ENCODE data around the gene PYGM. TPM values are rescaled to one million over a fixed set of nuclear protein-coding genes. Genes with fewer than 3 reads are reported as not detected.
"Not testable (repeated sequence)": the region's sequence is repeated elsewhere in the genome, so short reads cannot be mapped to it uniquely, and the experiment has no call there.

The PYGM gene
- total and polyA plus RNA-seq, 3 donors from 2014 or later: 12.1 to 14.4 (median 14.2) TPM

GRCh38 chr11:64703048-64703447 is 56.7 kb downstream of the PYGM start:
- no peaks in the 10 kb centered on the region for H3K36me3 ChIP-seq (ENCODE audit: low read depth, missing control alignments)
- H3K27ac ChIP-seq: no peak overlapping the region
- no peaks in the 10 kb centered on the region for H3K9me3 ChIP-seq
- DNase-seq: no peak
- no peak for TF ChIP-seq POLR2A (IDR thresholded peaks at IDR 0.05)
- no peak for TF ChIP-seq CTCF (IDR thresholded peaks at IDR 0.05)
- H3K27me3 ChIP-seq: no peaks in the 10 kb centered on the region
- no peak overlapping the region for H3K4me3 ChIP-seq
- H3K4me1 ChIP-seq: no peaks in the 10 kb centered on the region
- 77 to 96% methylated on average over 2 of the region's 2 CpGs for WGBS, 2 donors
- intact Hi-C loops (cut with DNase I; ENCODE audit: low total_unique reads): no loop called here

GRCh38 chr11:64701956-64702355 is 57.8 kb downstream of the PYGM start:
- H3K36me3 ChIP-seq (ENCODE audit: low read depth, missing control alignments); intact Hi-C loops (cut with DNase I; ENCODE audit: low total_unique reads); H3K9me3 ChIP-seq; H3K27ac ChIP-seq; H3K27me3 ChIP-seq; H3K4me3 ChIP-seq; H3K4me1 ChIP-seq; DNase-seq: not testable (repeated sequence)
- 93 to 95% methylated on average over 3 to 14 of the region's 29 CpGs for WGBS, 2 donors

- no peak for TF ChIP-seq POLR2A (IDR thresholded peaks at IDR 0.05)
- intact Hi-C loops (cut with DNase I; ENCODE audit: low total_unique reads): no loop called here
- Histone ChIP-seq H3K36me3 (ENCODE audit: low read depth, missing control alignments) (no peaks in the 10 kb centered on the region), H3K27me3 (no peaks in the 10 kb centered on the region), H3K9me3 (no peaks in the 10 kb centered on the region), H3K4me3 (no peak overlapping the region), H3K27ac (no peak overlapping the region), H3K4me1 (no peaks in the 10 kb centered on the region)
- 80 to 85% methylated on average over 1 of the region's 1 CpG for WGBS, 2 donors
- no peak for DNase-seq
These were observed 61.3 kb downstream of the PYGM start for GRCh38 chr11:64698427-64698826.

GRCh38 chr11:64697663-64698375 is 62.0 kb downstream of the PYGM start:
- intact Hi-C loops (cut with DNase I; ENCODE audit: low total_unique reads): no loop called here
- TF ChIP-seq CTCF (IDR thresholded peaks at IDR 0.05) (no peak), POLR2A (IDR thresholded peaks at IDR 0.05) (no peak)
- H3K4me3 ChIP-seq: no peak overlapping the region
- no peaks in the 10 kb centered on the region for H3K4me1 ChIP-seq
- H3K27me3 ChIP-seq: no peaks in the 10 kb centered on the region
- no peaks in the 10 kb centered on the region for H3K9me3 ChIP-seq
- H3K36me3 ChIP-seq (ENCODE audit: low read depth, missing control alignments): no peaks in the 10 kb centered on the region
- WGBS, 2 donors: 76 to 81% methylated on average over 7 of the region's 7 CpGs
- no peak for DNase-seq
- no peak overlapping the region for H3K27ac ChIP-seq

Other genes with a start within 250 kb of the PYGM start
- 1 to 10 TPM in 1 of 2 donors, under 1 TPM in 1; 0.63 to 1.2 TPM for gene SLC22A11, start 204.0 kb downstream of the PYGM start, total RNA-seq
- 1.7 TPM for gene SLC22A11, start 204.0 kb downstream of the PYGM start, polyA plus RNA-seq (ENCODE audit: insufficient read depth, low read depth, low replicate concordance)
- gene SLC22A12, start 168.8 kb downstream of the PYGM start, total RNA-seq: not detected
- gene SLC22A12, start 168.8 kb downstream of the PYGM start, polyA plus RNA-seq (ENCODE audit: insufficient read depth, low read depth, low replicate concordance): not detected
- gene NRXN2, start 36.8 kb downstream of the PYGM start, total RNA-seq: 10 to 100 TPM; 32.6 to 40.1 TPM
- gene NRXN2, start 36.8 kb downstream of the PYGM start, polyA plus RNA-seq (ENCODE audit: insufficient read depth, low read depth, low replicate concordance): 46.8 TPM
- 10 to 100 TPM; 24.0 to 26.3 TPM for gene RASGRP2, start 15.8 kb downstream of the PYGM start, total RNA-seq
- gene RASGRP2, start 15.8 kb downstream of the PYGM start, polyA plus RNA-seq (ENCODE audit: insufficient read depth, low read depth, low replicate concordance): 14.4 TPM
- 100 to 1,000 TPM; 431 to 499 TPM for gene SF1, start 18.6 kb upstream of the PYGM start, total RNA-seq
- gene SF1, start 18.6 kb upstream of the PYGM start, polyA plus RNA-seq (ENCODE audit: insufficient read depth, low read depth, low replicate concordance): 455 TPM
- 10 to 100 TPM; 27.7 to 29.8 TPM for gene MAP4K2, start 43.2 kb upstream of the PYGM start, total RNA-seq
- gene MAP4K2, start 43.2 kb upstream of the PYGM start, polyA plus RNA-seq (ENCODE audit: insufficient read depth, low read depth, low replicate concordance): 14.9 TPM
- 10 to 100 TPM; 36.7 to 40.8 TPM for gene MEN1, start 50.6 kb upstream of the PYGM start, total RNA-seq
- 29.7 TPM for gene MEN1, start 50.6 kb upstream of the PYGM start, polyA plus RNA-seq (ENCODE audit: insufficient read depth, low read depth, low replicate concordance)
- 1 to 10 TPM; 7.6 to 9.2 TPM for gene CDC42BPG, start 84.7 kb upstream of the PYGM start, total RNA-seq
- 5.3 TPM for gene CDC42BPG, start 84.7 kb upstream of the PYGM start, polyA plus RNA-seq (ENCODE audit: insufficient read depth, low read depth, low replicate concordance)
- 100 to 1,000 TPM; 230 to 455 TPM for gene EHD1, start 118.6 kb upstream of the PYGM start, total RNA-seq
- gene EHD1, start 118.6 kb upstream of the PYGM start, polyA plus RNA-seq (ENCODE audit: insufficient read depth, low read depth, low replicate concordance): 328 TPM
- 10 to 100 TPM; 51.1 to 56.1 TPM for gene ATG2A, start 157.2 kb upstream of the PYGM start, total RNA-seq
- 22.2 TPM for gene ATG2A, start 157.2 kb upstream of the PYGM start, polyA plus RNA-seq (ENCODE audit: insufficient read depth, low read depth, low replicate concordance)
- 10 to 100 TPM; 19.4 to 26.2 TPM for gene PPP2R5B, start 164.7 kb upstream of the PYGM start, total RNA-seq
- 9.9 TPM for gene PPP2R5B, start 164.7 kb upstream of the PYGM start, polyA plus RNA-seq (ENCODE audit: insufficient read depth, low read depth, low replicate concordance)
- gene GPHA2, start 175.9 kb upstream of the PYGM start, total RNA-seq: 1 to 10 TPM; 7.0 to 9.4 TPM
- 6.9 TPM for gene GPHA2, start 175.9 kb upstream of the PYGM start, polyA plus RNA-seq (ENCODE audit: insufficient read depth, low read depth, low replicate concordance)
- 10 to 100 TPM; 14.4 to 34.8 TPM for gene MAJIN, start 212.1 kb upstream of the PYGM start, total RNA-seq
- gene MAJIN, start 212.1 kb upstream of the PYGM start, polyA plus RNA-seq (ENCODE audit: insufficient read depth, low read depth, low replicate concordance): 36.4 TPM
- 1 to 10 TPM in 1 of 2 donors, under 1 TPM in 1; 0.94 to 1.5 TPM for gene BATF2, start 237.0 kb upstream of the PYGM start, total RNA-seq
- gene BATF2, start 237.0 kb upstream of the PYGM start, polyA plus RNA-seq (ENCODE audit: insufficient read depth, low read depth, low replicate concordance): 2.7 TPM

Measured in testis (tissue), 3 donors.